HG03565 (cell line): Measurements from ENCODE around the gene FCN2.

Experiments
- ATAC-seq: cut with Tn5 transposase; IDR thresholded peaks from one replicate; pipeline ENCODE4 v1.9.1; 2021; ENCODE audit warnings: mild to moderate bottlenecking, moderate library complexity; ENCODE audit not compliant: unreplicated experiment

FCN2 gene

DNA sequence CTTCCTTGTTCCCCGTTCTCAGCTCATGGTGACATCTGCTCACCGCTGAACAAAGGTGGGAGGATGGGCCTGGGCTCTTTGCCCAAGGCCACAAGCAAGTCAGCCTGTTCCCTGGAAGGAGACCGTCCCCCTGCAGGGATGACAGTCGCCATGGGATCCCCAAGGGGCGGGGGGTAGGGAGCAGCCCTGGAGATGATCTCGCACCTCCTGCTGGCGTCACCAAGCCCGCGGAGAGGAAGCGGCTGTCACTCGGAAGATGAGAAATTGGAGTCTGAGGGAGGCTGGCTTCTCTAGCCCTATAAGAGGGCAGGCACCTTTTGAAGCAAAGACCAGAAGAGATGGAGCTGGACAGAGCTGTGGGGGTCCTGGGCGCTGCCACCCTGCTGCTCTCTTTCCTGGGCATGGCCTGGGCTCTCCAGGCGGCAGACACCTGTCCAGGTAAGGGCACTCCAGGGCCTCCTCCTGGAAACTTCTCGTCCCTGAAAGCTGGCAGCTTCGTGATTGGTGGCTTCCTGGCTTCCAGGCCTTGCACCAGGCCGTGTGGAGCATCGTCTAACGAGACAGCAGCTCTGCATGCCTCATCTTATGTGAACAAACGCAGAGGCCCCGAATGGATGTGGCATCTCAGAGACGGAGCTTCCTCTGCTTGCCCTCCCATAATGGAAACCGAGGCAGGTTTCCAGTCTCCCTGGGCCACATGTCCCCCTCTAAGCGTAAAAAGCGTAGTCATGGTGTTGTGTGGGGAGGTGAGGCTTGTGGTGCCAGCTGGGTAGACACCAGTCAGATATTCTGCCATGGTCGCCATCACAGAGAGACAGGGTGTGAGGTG lies at the start of gene FCN2:
Gene FCN2, plus strand, starts transcription at position 327 of the 829 bp plus-strand sequence. Its CDS starts 12 bp downstream, at position 339.
- ATAC-seq = no peak

GRCh38 chr9:134830926-134831720 lies 49.5 kb upstream of the FCN2 start:
- no peak for ATAC-seq

GRCh38 chr9:134832471-134832870 lies 48.1 kb upstream of the FCN2 start:
- ATAC-seq = no peak

DNA sequence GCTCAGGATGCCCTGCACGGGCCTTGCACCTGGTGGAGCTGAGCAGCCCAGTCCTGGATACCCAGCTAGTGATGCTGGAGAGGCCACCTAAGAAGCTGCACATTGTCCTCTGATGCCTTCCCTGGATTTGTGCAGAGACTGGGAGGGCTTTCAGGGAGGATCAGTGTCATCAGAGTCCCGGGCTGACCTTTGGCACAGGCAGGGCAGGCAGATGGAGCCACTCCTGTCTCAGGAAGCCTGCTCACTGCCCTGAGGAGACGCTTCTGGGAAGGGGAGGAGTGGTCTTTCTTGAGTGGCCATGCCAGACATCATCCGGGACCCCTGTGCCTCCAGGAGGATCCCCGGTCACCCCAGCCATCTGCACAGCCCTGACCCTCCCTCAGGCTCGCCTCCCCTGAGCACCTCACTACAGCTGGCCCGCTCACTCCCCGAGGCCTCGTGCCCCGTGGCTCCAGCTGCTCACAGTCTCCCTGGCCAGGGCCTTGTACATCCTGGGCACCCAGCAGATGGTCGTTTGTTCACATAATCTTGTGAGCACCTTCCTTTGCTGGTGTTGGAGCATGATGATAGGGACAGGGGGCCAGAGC lies 47.2 kb upstream of the FCN2 start:
- ATAC-seq = no peak

GRCh38 chr9:134834217-134834956 lies 46.2 kb upstream of the FCN2 start:
- no peak for ATAC-seq

GRCh38 chr9:134834957-134835419 lies 45.6 kb upstream of the FCN2 start:
- no peak for ATAC-seq

- no peak for ATAC-seq
These were observed 45.2 kb upstream of the FCN2 start for GRCh38 chr9:134835448-134835847.

DNA sequence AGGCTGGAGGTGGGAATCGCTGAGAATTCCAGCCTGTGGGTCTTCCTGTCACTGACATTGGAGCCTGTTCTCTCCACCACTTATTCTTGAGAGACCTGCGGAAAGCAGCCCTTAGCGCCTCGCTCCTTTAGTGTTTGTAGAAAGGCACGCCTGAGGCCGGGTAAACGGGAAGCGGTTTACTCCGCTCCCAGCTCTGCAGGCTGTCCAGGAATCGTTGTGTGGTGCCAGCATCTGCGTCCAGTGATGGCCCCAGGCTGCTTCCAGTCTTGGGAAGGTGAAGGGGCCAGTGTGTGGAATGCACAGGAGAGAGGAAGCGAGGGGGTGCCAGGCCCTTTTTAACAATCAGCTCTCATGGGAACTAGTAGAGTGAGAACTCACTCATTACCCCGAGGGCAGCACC lies 44.6 kb upstream of the FCN2 start:
- no peak for ATAC-seq

- ATAC-seq = no peak
These were observed 44.1 kb upstream of the FCN2 start for GRCh38 chr9:134836406-134836970.

DNA sequence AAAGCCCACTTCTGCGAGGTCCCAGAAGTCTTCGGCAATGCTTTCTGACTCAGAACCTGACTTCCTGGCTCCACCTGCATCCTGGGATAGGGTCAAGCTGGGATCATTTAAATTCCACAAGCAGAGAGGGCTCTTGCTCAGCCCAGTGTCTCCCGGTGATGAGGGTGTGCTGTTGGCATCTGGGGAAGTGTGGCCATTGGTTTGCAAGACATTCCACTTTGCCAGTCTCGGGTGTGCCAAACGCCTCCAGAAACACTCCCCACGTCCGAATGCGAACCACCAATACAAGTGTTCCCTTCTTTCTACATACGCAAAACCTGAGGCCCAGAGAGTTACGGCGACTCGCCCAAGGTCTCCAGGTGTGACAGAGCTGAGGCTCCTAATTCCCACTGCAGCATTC lies 43.1 kb upstream of the FCN2 start:
- no peak for ATAC-seq

- no peak for ATAC-seq
These were observed 41.8 kb upstream of the FCN2 start for GRCh38 chr9:134838651-134839454.

DNA sequence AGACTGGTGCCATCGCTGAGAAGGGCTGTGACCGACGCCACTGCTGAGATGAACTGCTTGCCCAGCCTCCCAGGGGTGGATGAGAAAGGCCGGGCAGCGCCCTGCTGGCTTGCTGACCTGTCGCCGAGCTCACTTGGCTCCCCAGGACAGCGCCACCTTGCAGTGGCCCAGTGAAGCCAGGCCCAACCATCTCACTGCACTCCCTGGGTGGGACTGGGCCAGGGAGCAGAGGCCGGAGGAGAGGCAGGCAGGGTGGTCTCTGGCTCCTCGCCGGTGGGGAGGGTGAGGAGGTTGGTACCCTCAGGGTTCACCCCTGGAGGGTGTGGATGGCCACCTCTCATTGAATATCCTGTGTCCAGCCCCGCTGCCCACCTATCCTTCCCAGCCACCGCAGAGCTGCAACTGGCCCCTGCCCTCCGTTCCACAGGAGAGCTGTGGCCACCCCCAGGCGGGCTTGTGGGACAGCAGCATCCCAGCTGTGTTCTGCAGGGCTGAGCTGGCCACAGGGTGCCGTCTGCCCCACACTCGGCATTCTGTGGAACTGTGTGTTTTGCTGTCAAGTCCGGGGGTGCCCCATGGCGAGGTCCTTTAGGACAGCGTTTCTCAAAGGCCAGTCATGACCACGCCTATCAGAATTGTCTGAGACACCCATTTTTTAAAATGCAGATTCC lies 41.0 kb upstream of the FCN2 start:
- no peak for ATAC-seq

DNA sequence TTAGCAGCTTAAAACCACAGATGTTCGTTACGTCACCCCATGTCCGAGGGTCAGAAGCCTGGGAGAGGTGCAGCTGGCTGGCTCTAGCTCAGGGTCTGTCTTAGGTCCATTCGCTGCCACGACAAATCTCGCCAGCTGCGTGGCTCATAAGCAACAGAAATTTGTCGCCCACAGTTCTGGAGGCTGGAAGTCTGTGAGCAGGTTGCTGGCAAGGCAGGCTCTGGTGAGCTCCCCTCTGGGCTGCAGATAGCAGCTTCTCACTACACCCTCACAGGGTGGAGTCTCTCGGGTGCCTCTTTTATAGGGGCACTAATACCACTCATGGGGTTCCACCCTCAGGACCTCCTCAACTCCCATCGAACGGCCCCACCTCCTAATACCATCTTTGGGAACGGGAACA lies 40.1 kb upstream of the FCN2 start:
- no peak for ATAC-seq

DNA sequence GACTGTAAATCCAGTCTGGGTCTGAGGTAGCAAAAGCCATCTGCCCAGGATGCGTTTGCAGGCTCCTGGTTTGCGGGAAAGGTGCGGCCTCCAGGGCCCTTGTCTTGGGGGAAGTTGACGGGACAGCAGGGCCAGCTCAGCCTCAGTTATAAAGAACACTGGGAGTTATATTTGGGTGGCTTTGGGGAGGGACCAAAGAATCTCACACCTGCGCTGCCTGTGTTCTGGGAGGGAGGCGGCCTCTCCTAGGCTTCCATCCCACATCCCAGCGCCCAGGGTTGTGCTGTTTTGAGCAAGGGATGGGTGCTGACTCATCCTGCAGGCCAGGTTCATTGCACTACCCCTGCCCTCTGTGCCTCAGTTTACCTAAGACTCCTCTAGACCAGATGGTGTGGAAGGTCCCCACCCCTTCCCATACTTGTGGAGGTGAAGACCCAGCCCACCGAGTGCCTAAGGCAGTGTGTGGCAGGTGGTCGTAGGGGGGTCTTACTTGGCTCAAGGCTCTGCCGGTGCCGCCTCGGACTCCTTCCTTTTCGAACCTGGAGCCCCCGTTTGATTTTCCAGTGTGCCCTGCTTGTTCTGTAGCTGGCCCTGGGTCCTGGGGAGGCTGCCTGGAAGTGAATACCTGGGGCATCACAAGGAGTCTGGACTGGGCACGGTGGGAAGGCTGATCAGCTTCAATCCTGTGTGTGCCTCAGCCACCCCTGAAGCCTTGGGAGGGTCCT lies 39.3 kb upstream of the FCN2 start:
- ATAC-seq = no peak

DNA sequence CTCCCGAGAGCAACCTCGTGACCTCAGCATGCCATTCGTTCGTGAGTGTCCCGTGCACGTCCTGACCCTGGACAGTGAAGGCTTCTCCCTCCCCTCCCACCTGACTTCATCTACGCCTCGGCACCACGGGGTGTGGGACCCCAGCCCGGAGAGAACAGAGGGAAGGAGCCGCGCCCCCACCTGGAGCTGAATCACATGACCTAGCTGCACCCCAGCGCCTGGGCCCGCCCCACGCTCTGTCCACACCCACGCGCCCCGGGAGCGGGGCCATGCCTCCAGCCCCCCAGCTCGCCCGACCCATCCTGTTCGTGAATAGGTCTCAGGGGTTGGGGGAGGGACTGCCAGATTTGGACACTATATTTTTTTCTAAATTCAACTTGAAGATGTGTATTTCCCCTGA lies 38.3 kb upstream of the FCN2 start:
- no peak for ATAC-seq

DNA sequence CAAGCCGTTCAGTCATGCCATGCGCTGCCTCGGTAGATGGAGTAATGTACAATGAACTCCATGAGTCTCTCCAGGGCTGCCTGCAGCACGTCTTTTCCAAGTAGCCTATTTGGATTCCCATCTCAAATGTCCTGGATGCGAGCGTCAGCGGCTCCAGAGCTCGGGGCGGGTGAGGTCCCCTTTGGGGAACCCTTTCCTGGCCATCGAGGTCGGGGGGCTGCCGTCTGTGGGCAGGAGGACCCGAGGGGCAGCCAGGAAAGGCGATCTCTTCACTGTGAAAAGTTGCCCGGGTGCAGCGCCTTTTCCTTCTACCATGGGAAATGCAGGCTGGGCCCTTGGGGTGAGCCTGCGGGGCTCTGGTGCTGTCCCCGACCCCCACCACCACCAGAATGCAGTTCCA lies 36.9 kb upstream of the FCN2 start:
- no peak for ATAC-seq

DNA sequence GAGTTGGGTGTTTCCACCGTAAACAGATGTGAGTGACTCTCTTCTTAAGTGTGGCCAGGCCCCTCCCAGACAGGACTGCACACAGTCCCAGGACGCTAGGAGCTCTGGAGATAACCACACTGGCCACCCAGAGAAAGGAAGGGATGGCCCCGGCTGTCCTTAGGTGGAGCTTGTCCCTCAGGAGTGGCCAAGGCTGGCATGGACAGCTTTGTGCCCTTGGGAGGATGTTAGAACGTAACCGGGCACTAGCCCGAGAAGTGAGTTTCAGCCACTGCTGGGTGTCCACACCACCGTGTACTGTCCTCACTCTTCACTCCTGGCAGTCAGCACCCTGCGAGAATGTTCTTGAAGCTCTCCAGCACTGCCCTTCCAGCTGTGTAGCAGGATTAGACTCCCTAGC lies 35.8 kb upstream of the FCN2 start:
- no peak for ATAC-seq

GRCh38 chr9:134846187-134846586 lies 34.4 kb upstream of the FCN2 start:
- no peak for ATAC-seq

DNA sequence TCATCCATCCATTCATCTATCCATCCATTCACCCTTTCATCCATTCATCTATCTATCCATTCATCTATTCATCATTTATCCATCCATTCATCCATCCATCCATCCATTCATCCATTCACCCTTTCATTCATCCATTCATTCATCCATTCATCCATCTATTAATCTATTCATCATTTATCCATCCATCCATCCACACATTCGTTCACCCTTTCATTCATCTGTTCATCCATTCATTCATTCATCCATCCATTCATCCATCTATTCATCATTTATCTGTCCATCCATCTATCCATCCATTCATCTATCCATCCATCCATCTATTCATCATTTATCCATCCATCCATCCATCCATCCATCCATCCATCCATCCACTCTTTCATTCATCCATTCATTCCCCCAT lies 33.9 kb upstream of the FCN2 start:
- ATAC-seq = no peak
